H1 (cell line): ENCODE results near the gene IL1RAP. TPM values are rescaled to one million over a fixed set of nuclear protein-coding genes. Genes with fewer than 3 reads are reported as not detected.

ENCODE experiments used
- CTCF ChIA-PET: fragments of 300-600 bp; sonication (Branson Sonifier 250); formaldehyde crosslinking; loops from one replicate; lab custom pipeline; 2021; ENCODE audit not compliant: partially characterized antibody; lab: Charles Lee
- POLR2A ChIA-PET: fragments of 300-600 bp; sonication (Branson Sonifier 250); formaldehyde crosslinking; loops from one replicate; lab custom pipeline; 2021; ENCODE audit warnings: inconsistent platforms; ENCODE audit not compliant: partially characterized antibody; lab: Charles Lee
- DNase-seq, 2 experiments: peaks; one replicate each; pipeline versions ENCODE4 v3.0.0 to v3.0.0-alpha.2; 2010 to 2022; ENCODE audit warnings: low spot score in 2 of 2, low read depth in 1 of 2, mixed read lengths in 1 of 2
- FAIRE-seq: peaks from 2 replicates; lab custom pipeline; 2011; peaks lifted over from hg19 to GRCh38; lab: Jason Lieb, UNC
- H2AFZ ChIP-seq: 2 replicates; pipeline ENCODE4 v1.8.1; 2012; ENCODE audit warnings: low read length, inconsistent platforms
- H2AK5ac ChIP-seq: 2 replicates; pipeline ENCODE4 v1.6.1; 2013; ENCODE audit warnings: low read depth, low read length
- H2BK120ac ChIP-seq: replicated peaks from 2 replicates; pipeline ENCODE3; 2013; ENCODE audit warnings: low read depth, low read length, inconsistent platforms
- H2BK12ac ChIP-seq: 2 replicates; pipeline ENCODE4 v1.6.1; 2013; ENCODE audit warnings: low read depth, low read length
- H2BK15ac ChIP-seq: 2 replicates; pipeline ENCODE4 v1.6.1; 2013; ENCODE audit warnings: low read length
- H2BK20ac ChIP-seq: 2 replicates; pipeline ENCODE4 v1.6.1; 2013; ENCODE audit warnings: low read length
- H2BK5ac ChIP-seq: 2 replicates; pipeline ENCODE4 v1.6.1; 2013; ENCODE audit warnings: low read depth, low read length
- H3K14ac ChIP-seq: 2 replicates; pipeline ENCODE4 v1.6.1; 2013; ENCODE audit warnings: inconsistent platforms; ENCODE audit not compliant: insufficient read length
- H3K18ac ChIP-seq: 2 replicates; pipeline ENCODE4 v1.6.1; 2013; ENCODE audit warnings: low read length; ENCODE audit errors: extremely low read depth
- H3K23ac ChIP-seq: 2 replicates; pipeline ENCODE4 v1.6.1; 2013; ENCODE audit warnings: inconsistent platforms; ENCODE audit not compliant: insufficient read length
- H3K23me2 ChIP-seq: 2 replicates; pipeline ENCODE4 v1.6.1; 2013; ENCODE audit warnings: low read depth, low read length
- H3K27ac ChIP-seq: 2 replicates; pipeline ENCODE4 v1.6.1; 2011; ENCODE audit warnings: low read depth, low read length, inconsistent platforms
- H3K27me3 ChIP-seq, 4 experiments: replicated peaks in 1 of 4; 1 replicate in 1 of 4; 2 replicates in 3 of 4; pipeline versions ENCODE4 v1.6.1 to v1.8.1; 2011 to 2013; ENCODE audit warnings: low read length in 3 of 4, mild to moderate bottlenecking in 3 of 4, inconsistent platforms in 2 of 4, mixed read lengths in 2 of 4, moderate library complexity in 1 of 4; ENCODE audit not compliant: control insufficient read depth in 3 of 4, insufficient read depth in 3 of 4; ENCODE audit errors: extremely low read depth in 1 of 4
- H3K36me3 ChIP-seq, 4 experiments: 2 replicates each; pipeline versions ENCODE4 v1.6.1 to v1.8.1; 2011 to 2013; ENCODE audit warnings: mild to moderate bottlenecking in 4 of 4, low read length in 3 of 4, moderate library complexity in 2 of 4, control low read depth in 1 of 4, inconsistent platforms in 1 of 4; ENCODE audit not compliant: insufficient read depth in 4 of 4, control insufficient read depth in 2 of 4
- H3K4ac ChIP-seq: replicated peaks from 2 replicates; pipeline ENCODE3; 2013; ENCODE audit warnings: low read length, low read depth, mixed read lengths, inconsistent platforms; ENCODE audit not compliant: insufficient read length
- H3K4me1 ChIP-seq, 4 experiments: replicated peaks in 1 of 4; 1 replicate in 1 of 4; 2 replicates in 3 of 4; pipeline versions ENCODE4 v1.6.1 to v1.8.1; 2011 to 2013; ENCODE audit warnings: low read length in 3 of 4, inconsistent platforms in 2 of 4, mixed read lengths in 1 of 4; ENCODE audit not compliant: insufficient read depth in 4 of 4, control insufficient read depth in 3 of 4
- H3K4me2 ChIP-seq, 2 experiments: 2 replicates each; pipeline versions ENCODE4 v1.6.1 to v1.8.1; 2011 to 2013; ENCODE audit warnings: low read depth in 2 of 2, low read length in 2 of 2, control low read depth in 1 of 2, inconsistent platforms in 1 of 2, mild to moderate bottlenecking in 1 of 2; ENCODE audit not compliant: insufficient read depth in 1 of 2
- H3K4me3 ChIP-seq, 4 experiments: fragments of 200-600, 300-600 bp in 1 of 4; sonication (generic), shearing (Covaris generic), sonication (Bioruptor Twin) in 1 of 4; 2 replicates each; pipeline versions ENCODE4 v1.5.1 to v1.8.1; 2011 to 2016; ENCODE audit warnings: low read length in 4 of 4, low read depth in 3 of 4, control low read depth in 2 of 4, inconsistent platforms in 2 of 4, mild to moderate bottlenecking in 2 of 4, mixed read lengths in 1 of 4, moderate library complexity in 1 of 4; ENCODE audit not compliant: insufficient read depth in 2 of 4; ENCODE audit errors: extremely low read depth in 1 of 4
- H3K56ac ChIP-seq: replicated peaks from 2 replicates; pipeline ENCODE3; 2013; ENCODE audit warnings: low read depth, mild to moderate bottlenecking, mixed read lengths, low read length, inconsistent platforms; ENCODE audit not compliant: insufficient read length
- H3K79me1 ChIP-seq: 2 replicates; pipeline ENCODE4 v1.6.1; 2013; ENCODE audit warnings: low read depth, low read length, control low read depth
- H3K79me2 ChIP-seq, 2 experiments: 2 replicates each; pipeline versions ENCODE4 v1.6.1 to v1.8.1; 2012 to 2013; ENCODE audit warnings: low read length in 2 of 2, mild to moderate bottlenecking in 2 of 2, inconsistent platforms in 1 of 2; ENCODE audit not compliant: insufficient read depth in 2 of 2, control insufficient read depth in 1 of 2
- H3K9ac ChIP-seq, 4 experiments: replicated peaks in 1 of 4; 1 replicate in 1 of 4; 2 replicates in 3 of 4; pipeline versions ENCODE4 v1.6.1 to v1.8.1; 2011 to 2013; ENCODE audit warnings: low read depth in 3 of 4, low read length in 3 of 4, control low read depth in 2 of 4, mild to moderate bottlenecking in 2 of 4, moderate library complexity in 2 of 4, inconsistent platforms in 1 of 4; ENCODE audit errors: extremely low read depth in 1 of 4
- H3K9me3 ChIP-seq, 2 experiments: 2 replicates each; pipeline versions ENCODE4 v1.6.1 to v1.8.1; 2012 to 2013; ENCODE audit warnings: mild to moderate bottlenecking in 2 of 2, moderate library complexity in 2 of 2, control low read depth in 1 of 2, inconsistent platforms in 1 of 2, low read depth in 1 of 2, low read length in 1 of 2, mixed read lengths in 1 of 2; ENCODE audit not compliant: insufficient read depth in 2 of 2
- H4K20me1 ChIP-seq, 2 experiments: replicated peaks in 1 of 2; 2 replicates each; pipeline versions ENCODE3 to v1.8.1; 2011 to 2013; ENCODE audit warnings: inconsistent platforms in 2 of 2, low read length in 2 of 2, mild to moderate bottlenecking in 1 of 2; ENCODE audit not compliant: insufficient read depth in 2 of 2, control insufficient read depth in 1 of 2
- H4K5ac ChIP-seq: 2 replicates; pipeline ENCODE4 v1.6.1; 2013; ENCODE audit warnings: low read length, low read depth, mixed read lengths, inconsistent platforms; ENCODE audit not compliant: insufficient read length
- H4K8ac ChIP-seq: 2 replicates; pipeline ENCODE4 v1.8.0; 2013; ENCODE audit warnings: mild to moderate bottlenecking, moderate library complexity, low read length, inconsistent platforms; ENCODE audit not compliant: insufficient read depth; ENCODE audit errors: extremely low read depth
- H4K91ac ChIP-seq: replicated peaks from 2 replicates; pipeline ENCODE3; 2013; ENCODE audit warnings: low read length, mixed read lengths, inconsistent platforms; ENCODE audit not compliant: insufficient read length
- BCL11A ChIP-seq, 2 experiments: IDR thresholded peaks; one replicate each; pipeline ENCODE4 v1.6.1; 2011; ENCODE audit warnings: low read depth in 2 of 2, low read length in 2 of 2, mild to moderate bottlenecking in 2 of 2
- CHD1 ChIP-seq: IDR thresholded peaks from 2 replicates; pipeline ENCODE4 v1.6.1; 2012; ENCODE audit warnings: low read depth, low read length, improper control_type of control experiment
- EZH2 ChIP-seq: fragments of 200-600 bp; sonication (generic); IDR thresholded peaks from 2 replicates; pipeline ENCODE4 v1.7.1; 2012; ENCODE audit warnings: low read depth, mild to moderate bottlenecking, moderate library complexity, low read length, inconsistent platforms; ENCODE audit not compliant: severe bottlenecking
- GTF2F1 ChIP-seq: IDR thresholded peaks from 2 replicates; pipeline ENCODE4 v1.6.1; 2012; ENCODE audit warnings: low read depth, low read length, improper control_type of control experiment, borderline replicate concordance
- PHF8 ChIP-seq: fragments of 200-600 bp; sonication (generic); conservative IDR thresholded peaks from 2 replicates; pipeline ENCODE4 v1.7.1; 2012; ENCODE audit warnings: low read depth, mild to moderate bottlenecking, inconsistent platforms, low read length, moderate library complexity
- POLR2A ChIP-seq, 2 experiments: IDR thresholded peaks; 1 replicate in 1 of 2; 2 replicates in 1 of 2; pipeline ENCODE4 v1.6.1; 2011; ENCODE audit warnings: low read depth in 2 of 2, low read length in 2 of 2, mild to moderate bottlenecking in 2 of 2; ENCODE audit errors: control extremely low read depth in 1 of 2
- POLR2AphosphoS5 ChIP-seq: IDR thresholded peaks from 2 replicates; pipeline ENCODE4 v1.6.1; 2011; ENCODE audit warnings: low read depth, low read length
- SAP30 ChIP-seq: fragments of 300-600 bp; sonication (generic); IDR thresholded peaks from 2 replicates; pipeline ENCODE4 v1.7.1; 2012; ENCODE audit warnings: low read length, moderate library complexity, mild to moderate bottlenecking, inconsistent platforms; ENCODE audit not compliant: insufficient read depth, insufficient replicate concordance
- SIX5 ChIP-seq: IDR thresholded peaks from 2 replicates; pipeline ENCODE4 v1.6.1; 2011; ENCODE audit warnings: mild to moderate bottlenecking, low read depth, low read length
- SP2 ChIP-seq: IDR thresholded peaks from 2 replicates; pipeline ENCODE4 v1.6.1; 2012; ENCODE audit warnings: mild to moderate bottlenecking, low read length, inconsistent platforms
- SRF ChIP-seq: IDR thresholded peaks from 2 replicates; pipeline ENCODE4 v1.6.1; 2011; ENCODE audit warnings: mild to moderate bottlenecking, low read depth, low read length, moderate library complexity
- TAF7 ChIP-seq: optimal IDR thresholded peaks from 2 replicates; pipeline ENCODE3; 2011; ENCODE audit warnings: low read depth, mild to moderate bottlenecking, inconsistent platforms, low read length, moderate library complexity, borderline replicate concordance
- WGBS, 2 experiments: shearing (Covaris generic) in 1 of 2; methylation state at CpG; one replicate each; pipeline versions ENCODE4 v1.1.6 to v1.1.7; 2013 to 2015; ENCODE audit warnings: low lambda C conversion rate in 2 of 2, mixed read lengths in 2 of 2, inconsistent platforms in 1 of 2, low coverage in 1 of 2, missing lambda C conversion rate in 1 of 2; ENCODE audit not compliant: insufficient replicate concordance in 2 of 2, insufficient coverage in 1 of 2, insufficient read length in 1 of 2; ENCODE audit errors: extremely low coverage in 1 of 2, missing lambda C conversion rate in 1 of 2; 5-methylcytosine and 5-hydroxymethylcytosine counted together
- polyA plus RNA-seq, 7 experiments: library from polyadenylated mRNA; depleted of rRNA in 3 of 7; stranded (reverse) in 5 of 7; unstranded in 2 of 7; fragments of >200 nt in 5 of 7; fragments of 200-250 nt in 2 of 7; gene quantifications; 1 replicate in 5 of 7; 2 replicates in 1 of 7; 4 replicates in 1 of 7; pipeline versions ENCODE4 v1.2.1 to v1.2.3, GENCODE V29; 2011 to 2013; ENCODE audit warnings: missing spikeins in 2 of 7, mixed read lengths in 2 of 7
- total RNA-seq: library from RNA; stranded (reverse); fragmentation: NEBNext Ultra II Directional; extraction: Animal tissue kit (Norgen Biotek cat#: 25700); gene quantifications from 2 replicates; pipeline ENCODE4 v1.2.1, GENCODE V29; 2021
- TF ChIP-seq, protein P1 (sequence below): IDR thresholded peaks from 2 replicates; pipeline ENCODE4 v1.6.1; 2012; ENCODE audit warnings: low read length, inconsistent platforms

The IL1RAP gene
- total and polyA plus RNA-seq, 2 of the 8 experiments (the other 6 are each of a cell fraction or from before 2014, with no cell fraction given): 2.4 to 3.9 TPM

DNA sequence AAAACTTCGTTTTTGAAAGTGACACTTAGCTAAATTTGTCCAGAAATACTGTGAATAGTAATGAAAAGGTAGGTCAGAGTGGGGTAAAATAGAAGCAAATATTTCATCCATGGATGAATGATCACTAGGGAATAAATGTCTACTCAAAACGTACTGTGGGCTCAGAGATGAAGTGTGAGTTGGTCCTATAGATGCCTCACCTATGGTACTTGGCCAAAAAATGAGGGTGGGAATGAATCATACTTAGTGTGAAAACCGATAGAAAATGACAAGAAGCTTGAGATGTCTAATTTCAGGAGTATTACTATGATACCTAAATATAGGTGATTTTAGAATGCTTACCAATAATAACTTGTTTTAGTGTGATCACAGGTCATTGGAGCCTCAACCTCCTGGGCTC, 192.7 kb downstream of the IL1RAP start:
- H3K79me2 ChIP-seq: no peaks in the 10 kb centered on the region
- no peak overlapping the region for H3K14ac ChIP-seq
- H3K4ac ChIP-seq: no peak overlapping the region
- no peaks in the 10 kb centered on the region for H3K36me3 ChIP-seq
- no peaks in the 10 kb centered on the region; a peak in 1 of 7 replicates for H3K27me3 ChIP-seq
- no peak overlapping the region for H3K27ac ChIP-seq
- no peak for DNase-seq
- ChIA-PET POLR2A (no interaction called here), CTCF (interaction anchor here (0.9 kb wide), 1 partner anchor 9 kb away, joined by 3 read pairs; no protein-coding TSS in a partner anchor)
- H4K20me1 ChIP-seq: no peaks in the 10 kb centered on the region
- H2BK5ac ChIP-seq: no peak overlapping the region
- no peaks in the 10 kb centered on the region for H3K23me2 ChIP-seq
- no peak overlapping the region for H2BK120ac ChIP-seq
- H3K9ac ChIP-seq: no peak overlapping the region
- no peak overlapping the region for H3K4me2 ChIP-seq
- H4K5ac ChIP-seq: no peak overlapping the region
- H3K9me3 ChIP-seq: no peaks in the 10 kb centered on the region
- TF ChIP-seq SP2 (no peak), SAP30 (no peak), SRF (no peak), POLR2A (IDR thresholded peaks at IDR 0.05; ENCODE audit: control extremely low read depth in 1 of 2, low read depth in 2 of 2, low read length in 2 of 2) (no peak), EZH2 (no peak), POLR2AphosphoS5 (no peak), SIX5 (no peak), BCL11A (IDR thresholded peaks at IDR 0.05; ENCODE audit: low read depth in 2 of 2, low read length in 2 of 2) (no peak), GTF2F1 (no peak), CHD1 (no peak), TAF7 (no peak), PHF8 (no peak)
- TF ChIP-seq, protein P1, sequence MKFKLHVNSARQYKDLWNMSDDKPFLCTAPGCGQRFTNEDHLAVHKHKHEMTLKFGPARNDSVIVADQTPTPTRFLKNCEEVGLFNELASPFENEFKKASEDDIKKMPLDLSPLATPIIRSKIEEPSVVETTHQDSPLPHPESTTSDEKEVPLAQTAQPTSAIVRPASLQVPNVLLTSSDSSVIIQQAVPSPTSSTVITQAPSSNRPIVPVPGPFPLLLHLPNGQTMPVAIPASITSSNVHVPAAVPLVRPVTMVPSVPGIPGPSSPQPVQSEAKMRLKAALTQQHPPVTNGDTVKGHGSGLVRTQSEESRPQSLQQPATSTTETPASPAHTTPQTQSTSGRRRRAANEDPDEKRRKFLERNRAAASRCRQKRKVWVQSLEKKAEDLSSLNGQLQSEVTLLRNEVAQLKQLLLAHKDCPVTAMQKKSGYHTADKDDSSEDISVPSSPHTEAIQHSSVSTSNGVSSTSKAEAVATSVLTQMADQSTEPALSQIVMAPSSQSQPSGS: no peak
- whole genome bisulfite sequencing, 2 experiments: 89% methylated on average over 3 of the region's 3 CpGs; no CpG with 5 or more reads in 1 of the 2 experiments
- no peak overlapping the region for H3K18ac ChIP-seq
- no peak overlapping the region for H3K56ac ChIP-seq
- no peak overlapping the region for H2AK5ac ChIP-seq
- H3K79me1 ChIP-seq: no peaks in the 10 kb centered on the region
- H2AFZ ChIP-seq: no peak overlapping the region
- H2BK20ac ChIP-seq: no peak overlapping the region
- H3K4me3 ChIP-seq: no peak overlapping the region
- no peak overlapping the region for H3K23ac ChIP-seq
- H2BK12ac ChIP-seq: no peak overlapping the region
- H4K91ac ChIP-seq: no peak overlapping the region
- H4K8ac ChIP-seq: no peak overlapping the region
- no peak for FAIRE-seq
- H3K4me1 ChIP-seq: peaks cover 0 to 5% (median 2%) of the 10 kb centered on the region in 4 experiments; a peak in 2 of 7 replicates
- no peak overlapping the region for H2BK15ac ChIP-seq
